ENCODE measurements around the gene TSPYL2. TPM values are rescaled to one million over a fixed set of nuclear protein-coding genes. Genes with fewer than 3 reads are reported as not detected.

TSPYL2 gene
- total and polyA plus RNA-seq, 2 of the 4 experiments (the other 2 are of a cell fraction) = 19.2 to 49.7 TPM

- no peaks in the 10 kb centered on the region for H3K9me1 ChIP-seq (ENCODE audit: insufficient read depth, low read length)
- H3K9me3 ChIP-seq (ENCODE audit: control insufficient read depth, insufficient read depth, low read length) = no peaks in the 10 kb centered on the region
- 0 out of 2 replicates have a peak within 1 kb of the TSS, but pooled peaks have one; percentile 10 for H3K14ac ChIP-seq (replicated peaks; ENCODE audit: low read depth, low read length)
- peak within 1 kb of the TSS; percentile 55 for H3K9ac ChIP-seq (ENCODE audit: low read depth, low read length)
- peak within 1 kb of the TSS; percentile 47 for H2BK5ac ChIP-seq (ENCODE audit: low read depth, low read length, poor library complexity, severe bottlenecking)
- ChIA-PET POLR2A (ENCODE audit: unreplicated experiment) (no interaction called here), CTCF (no interaction called here)
- H2BK20ac ChIP-seq (ENCODE audit: low read depth, low read length) = no peak within 1 kb of the TSS
- no TSS peak for BruUV-seq (replicated peaks)
- H2AFZ ChIP-seq (replicated peaks; ENCODE audit: low read length, poor library complexity) = peak within 1 kb of the TSS; percentile 93
- H3K4me1 ChIP-seq (ENCODE audit: control insufficient read depth, insufficient read depth, low read length) = no peaks in the 10 kb centered on the region
- peak within 1 kb of the TSS; percentile 71; the same call in 1 of the 2 replicates for H3K23ac ChIP-seq (ENCODE audit: low read depth, low read length)
- no peak within 1 kb of the TSS for H2AK5ac ChIP-seq (ENCODE audit: low read depth, low read length)
- H3K79me1 ChIP-seq (ENCODE audit: low read depth in 1 of 2, low read length in 2 of 2) = peaks cover 5 to 14% of the 10 kb centered on the region in 2 experiments; a peak in 3 of 4 replicates
- ATAC-seq (ENCODE audit: low read depth) (peak; percentile 89), DNase-seq (peak; percentile 93)
- no peaks in the 10 kb centered on the region for H4K20me1 ChIP-seq (ENCODE audit: insufficient read depth, low read length)
- H3K56ac ChIP-seq (ENCODE audit: extremely low read depth, insufficient read depth, low read length) = no peak within 1 kb of the TSS
- no peak within 1 kb of the TSS for H2BK120ac ChIP-seq (ENCODE audit: low read depth, low read length)
- H3K27ac ChIP-seq (ENCODE audit: insufficient read depth, low read length) = peak within 1 kb of the TSS; percentile 45
- H4K5ac ChIP-seq (ENCODE audit: low read depth, low read length) = no peak within 1 kb of the TSS
- H3K36me3 ChIP-seq (ENCODE audit: control insufficient read depth, insufficient read depth, low read length) = no peaks in the 10 kb centered on the region
- H3K4me2 ChIP-seq (ENCODE audit: low read depth, low read length) = peak within 1 kb of the TSS; percentile 90
- peak within 1 kb of the TSS; percentile 25 for H3K4ac ChIP-seq (ENCODE audit: low read depth, low read length)
- peak within 1 kb of the TSS; percentile 84 for H2AK9ac ChIP-seq (replicated peaks; ENCODE audit: low read depth, low read length, poor library complexity)
- peak within 1 kb of the TSS; percentile 55 for H3K4me3 ChIP-seq (ENCODE audit: insufficient read depth, low read depth, low read length)
- H3K18ac ChIP-seq (ENCODE audit: low read depth, low read length) = no peak within 1 kb of the TSS
- peaks cover 3% of the 10 kb centered on the region; the same call in 1 of the 2 replicates for H3K27me3 ChIP-seq (ENCODE audit: control insufficient read depth, insufficient read depth, low read length)
- TF ChIP-seq CEBPB (IDR thresholded peaks at IDR 0.05; ENCODE audit: low read depth, low read length) = peak; percentile 23; the same call in 1 of the 2 replicates
- no peak for TF ChIP-seq USF2 (IDR thresholded peaks at IDR 0.05; ENCODE audit: low read depth, low read length)
- 0 out of 2 replicates have a peak, but pooled peaks have one; percentile 23 for TF ChIP-seq RFX5 (IDR thresholded peaks at IDR 0.05; ENCODE audit: low read depth, low read length)
- peak; percentile 57; the same call in 1 of the 2 replicates for TF ChIP-seq MXI1 (IDR thresholded peaks at IDR 0.05; ENCODE audit: borderline replicate concordance, low read depth, low read length)
- no peak for TF ChIP-seq RAD21 (IDR thresholded peaks at IDR 0.05; ENCODE audit: low read length)
- TF ChIP-seq, protein P1, sequence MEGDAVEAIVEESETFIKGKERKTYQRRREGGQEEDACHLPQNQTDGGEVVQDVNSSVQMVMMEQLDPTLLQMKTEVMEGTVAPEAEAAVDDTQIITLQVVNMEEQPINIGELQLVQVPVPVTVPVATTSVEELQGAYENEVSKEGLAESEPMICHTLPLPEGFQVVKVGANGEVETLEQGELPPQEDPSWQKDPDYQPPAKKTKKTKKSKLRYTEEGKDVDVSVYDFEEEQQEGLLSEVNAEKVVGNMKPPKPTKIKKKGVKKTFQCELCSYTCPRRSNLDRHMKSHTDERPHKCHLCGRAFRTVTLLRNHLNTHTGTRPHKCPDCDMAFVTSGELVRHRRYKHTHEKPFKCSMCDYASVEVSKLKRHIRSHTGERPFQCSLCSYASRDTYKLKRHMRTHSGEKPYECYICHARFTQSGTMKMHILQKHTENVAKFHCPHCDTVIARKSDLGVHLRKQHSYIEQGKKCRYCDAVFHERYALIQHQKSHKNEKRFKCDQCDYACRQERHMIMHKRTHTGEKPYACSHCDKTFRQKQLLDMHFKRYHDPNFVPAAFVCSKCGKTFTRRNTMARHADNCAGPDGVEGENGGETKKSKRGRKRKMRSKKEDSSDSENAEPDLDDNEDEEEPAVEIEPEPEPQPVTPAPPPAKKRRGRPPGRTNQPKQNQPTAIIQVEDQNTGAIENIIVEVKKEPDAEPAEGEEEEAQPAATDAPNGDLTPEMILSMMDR (conservative IDR thresholded peaks at IDR 0.05; ENCODE audit: low read depth, low read length) = no peak
- no peak for TF ChIP-seq MAZ (IDR thresholded peaks at IDR 0.05; ENCODE audit: borderline replicate concordance, low read depth, low read length)
- TF ChIP-seq BHLHE40 (IDR thresholded peaks at IDR 0.05; ENCODE audit: low read depth, low read length) = peak; percentile 74; the same call in 1 of the 2 replicates
- TF ChIP-seq RCOR1 (IDR thresholded peaks at IDR 0.05; ENCODE audit: insufficient replicate concordance, low read length) = no peak
- peak within 1 kb of the TSS; percentile 48 to 75; a peak in 3 of 4 replicates for H4K8ac ChIP-seq (ENCODE audit: low read depth in 2 of 2, low read length in 2 of 2)
- in situ Hi-C loops (cut with MboI; ENCODE audit: low sequenced_read_pairs) (no loop called here), dilution Hi-C loops (cut with HindIII; ENCODE audit: low sequenced_read_pairs, unreplicated experiment) (no loop called here), intact Hi-C loops (cut with micrococcal nuclease) (loop anchor here (1.0 to 5.0 kb wide), 2 partner anchors 23 to 128 kb away; no protein-coding TSS in a partner anchor)
- 35% methylated on average over 12 of the region's 67 CpGs; no CpG with 5 or more reads in 1 of the 2 experiments for WGBS, 2 experiments (ENCODE audit: extremely low coverage in 2 of 2, insufficient read length in 1 of 2)
- H4K91ac ChIP-seq (ENCODE audit: insufficient read depth, low read depth, low read length) = 0 out of 2 replicates have a peak within 1 kb of the TSS, but pooled peaks have one; percentile 5
- H2BK15ac ChIP-seq (ENCODE audit: low read depth, low read length) = no peak within 1 kb of the TSS
Measured at GRCh38 chrX:53093748-53094581, 11.8 kb downstream of the TSPYL2 start, which contains the start of gene KANTR. KANTR (plus strand) TSS chrX:53094142; CDS start chrX:53124273, 30,131 bp downstream.
